ENCODE results near the gene SBNO2. TPM values are rescaled to one million over a fixed set of nuclear protein-coding genes. Genes with fewer than 3 reads are reported as not detected.

Gene SBNO2
- total RNA-seq, 2 donors from 2014 or later: 63.5 to 71.0 TPM

DNA sequence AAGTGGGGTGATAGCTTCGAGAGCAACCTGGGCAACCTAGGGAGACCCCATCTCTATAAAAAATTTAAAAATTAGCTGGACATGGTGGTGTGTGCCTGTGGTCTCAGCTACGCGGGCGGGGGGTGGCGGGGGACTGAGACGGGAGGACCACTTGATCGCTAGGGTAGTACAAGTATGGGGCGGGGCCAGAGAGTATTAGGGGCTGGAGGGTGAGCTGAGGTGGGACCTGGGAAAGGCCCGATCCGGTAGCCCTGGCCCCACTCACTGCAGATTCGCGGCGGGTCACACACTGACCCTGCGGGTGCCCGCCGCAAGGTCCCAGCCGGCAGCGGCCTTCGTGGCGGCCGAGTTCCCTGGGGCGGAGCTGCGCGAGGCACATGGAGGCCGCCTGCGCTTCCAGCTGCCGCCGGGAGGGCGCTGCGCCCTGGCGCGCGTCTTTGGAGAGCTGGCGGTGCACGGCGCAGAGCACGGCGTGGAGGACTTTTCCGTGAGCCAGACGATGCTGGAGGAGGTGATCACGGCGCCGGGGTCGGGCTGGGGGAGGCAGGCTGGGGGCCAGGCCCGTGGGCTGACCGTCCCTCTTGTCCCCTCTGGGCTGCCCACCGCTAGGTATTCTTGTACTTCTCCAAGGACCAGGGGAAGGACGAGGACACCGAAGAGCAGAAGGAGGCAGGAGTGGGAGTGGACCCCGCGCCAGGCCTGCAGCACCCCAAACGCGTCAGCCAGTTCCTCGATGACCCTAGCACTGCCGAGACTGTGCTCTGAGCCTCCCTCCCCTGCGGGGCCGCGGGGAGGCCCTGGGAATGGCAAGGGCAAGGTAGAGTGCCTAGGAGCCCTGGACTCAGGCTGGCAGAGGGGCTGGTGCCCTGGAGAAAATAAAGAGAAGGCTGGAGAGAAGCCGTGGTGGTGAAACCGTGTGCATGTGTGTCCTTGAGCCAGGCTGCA, 109.1 kb downstream of the SBNO2 start:
- intact Hi-C loops (cut with DNase I): no loop called here
- peak; percentile 91 for DNase-seq (ENCODE audit: low spot score)

DNA sequence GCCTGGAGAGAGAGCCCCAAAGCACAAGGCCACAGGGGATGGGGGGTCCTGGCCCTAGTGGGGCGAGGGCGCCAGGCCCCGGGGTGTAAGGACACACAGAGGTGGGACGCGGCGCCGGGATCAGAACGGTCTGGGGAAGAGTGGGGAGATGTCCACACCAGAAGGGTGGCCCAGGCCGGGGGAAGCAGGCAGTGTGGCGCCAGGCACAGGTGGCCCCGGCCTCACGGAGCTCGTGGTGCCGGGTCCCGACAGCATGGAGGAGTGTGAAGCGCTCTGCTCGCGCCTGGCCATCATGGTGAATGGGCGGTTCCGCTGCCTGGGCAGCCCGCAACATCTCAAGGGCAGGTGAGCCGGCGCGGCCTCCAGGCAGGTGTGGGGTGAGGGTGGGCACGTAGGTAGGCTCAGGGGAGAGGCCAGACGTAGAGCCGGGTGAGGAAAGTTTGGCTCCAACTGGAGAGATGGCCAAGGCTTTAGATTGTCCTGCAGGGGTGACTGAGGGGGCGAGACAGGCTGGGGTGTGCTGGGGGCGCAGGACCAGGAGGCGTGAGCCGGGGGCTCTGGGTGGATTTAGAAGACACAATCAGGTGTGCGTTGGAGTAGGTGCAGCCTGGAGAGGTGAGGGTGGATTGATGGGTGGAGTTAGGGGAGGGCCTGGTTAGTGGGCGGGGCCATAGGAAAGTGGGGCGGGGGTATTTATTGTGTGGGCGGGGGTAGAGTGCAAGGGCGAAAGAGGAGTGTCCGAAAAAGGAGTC, 110.0 kb downstream of the SBNO2 start:
- intact Hi-C loops (cut with DNase I): no loop called here
- DNase-seq (ENCODE audit: low spot score): no peak

DNA sequence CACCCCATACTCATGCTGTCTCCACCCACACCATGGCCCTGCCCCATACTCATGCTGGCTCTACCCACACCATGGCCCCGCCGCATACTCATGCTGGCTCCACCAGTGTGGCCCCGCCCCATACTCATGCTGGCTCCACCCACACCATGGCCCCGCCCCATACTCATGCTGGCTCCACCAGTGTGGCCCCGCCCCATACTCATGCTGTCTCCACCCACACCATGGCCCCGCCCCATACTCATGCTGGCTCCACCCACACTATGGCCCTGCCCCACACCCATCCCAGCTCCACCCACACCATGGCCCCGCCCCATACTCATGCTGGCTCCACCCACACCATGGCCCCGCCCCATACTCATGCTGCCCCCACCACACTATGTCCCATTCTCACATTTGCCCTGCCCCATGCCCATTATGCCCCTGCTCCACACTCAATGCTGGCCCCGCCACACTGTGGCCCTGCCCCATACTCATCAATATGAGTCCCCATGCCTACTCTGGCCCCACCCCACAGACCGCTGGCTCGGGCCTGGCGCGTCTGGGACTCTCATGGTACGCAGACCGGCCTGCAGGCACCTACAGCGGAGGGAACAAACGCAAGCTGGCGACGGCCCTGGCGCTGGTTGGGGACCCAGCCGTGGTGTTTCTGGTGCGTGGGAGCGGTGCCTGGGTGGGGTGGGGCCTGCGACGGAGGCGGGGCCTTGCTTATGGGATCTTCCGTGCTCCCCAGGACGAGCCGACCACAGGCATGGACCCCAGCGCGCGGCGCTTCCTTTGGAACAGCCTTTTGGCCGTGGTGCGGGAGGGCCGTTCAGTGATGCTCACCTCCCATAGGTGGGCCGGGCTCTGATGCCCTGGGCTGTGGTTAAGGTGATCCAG, 110.8 kb downstream of the SBNO2 start:
- intact Hi-C loops (cut with DNase I): no loop called here
- no peak for DNase-seq (ENCODE audit: low spot score)

DNA sequence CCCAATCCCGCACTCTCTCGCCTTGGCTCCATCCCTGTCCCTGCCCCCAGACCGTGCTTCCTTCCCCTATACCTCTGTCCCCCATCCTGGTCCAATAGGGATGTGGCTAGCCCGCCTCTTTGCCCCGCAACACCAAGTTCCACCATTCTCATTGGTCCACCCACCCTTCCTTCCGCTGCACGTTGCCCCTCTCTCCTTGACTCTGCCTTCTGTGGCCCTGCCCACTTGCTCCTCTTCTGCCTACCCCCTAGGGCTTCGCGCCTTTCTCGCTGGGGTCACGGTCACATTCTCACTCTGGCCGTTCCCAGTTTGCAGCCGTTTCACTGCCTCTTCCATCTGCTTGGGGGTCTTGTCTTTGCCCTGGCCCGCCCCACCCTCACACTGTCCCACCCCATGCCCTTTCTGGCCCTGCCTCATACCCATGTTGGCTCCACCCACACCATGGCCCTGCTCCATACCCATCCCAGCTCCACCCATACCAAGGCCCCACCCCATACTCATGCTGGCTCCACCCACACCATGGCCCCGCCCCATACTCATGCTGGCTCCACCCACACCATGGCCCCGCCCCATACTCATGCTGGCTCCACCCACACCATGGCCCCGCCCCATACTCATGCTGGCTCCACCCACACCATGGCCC, 111.6 kb downstream of the SBNO2 start:
- DNase-seq (ENCODE audit: low spot score): no peak
- intact Hi-C loops (cut with DNase I): no loop called here

DNA sequence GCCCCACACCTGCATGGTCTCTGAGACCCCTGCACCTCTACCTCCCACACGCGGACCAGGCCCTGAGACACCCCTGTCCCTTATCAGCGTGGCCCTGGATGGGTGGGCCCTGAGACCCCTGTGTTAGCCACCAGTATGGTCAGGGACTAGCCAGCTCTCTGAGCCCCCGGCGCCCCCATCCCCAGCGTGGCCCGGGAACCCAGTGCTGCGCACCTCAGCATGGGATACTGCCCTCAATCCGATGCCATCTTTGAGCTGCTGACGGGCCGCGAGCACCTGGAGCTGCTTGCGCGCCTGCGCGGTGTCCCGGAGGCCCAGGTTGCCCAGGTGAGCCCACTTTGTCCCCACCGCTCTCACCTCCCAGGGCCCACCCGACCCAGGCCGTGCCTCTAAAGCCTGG, 112.1 kb downstream of the SBNO2 start:
- intact Hi-C loops (cut with DNase I): no loop called here
- no peak for DNase-seq (ENCODE audit: low spot score)

GRCh38 chr19:1060689-1061088, 113.4 kb downstream of the SBNO2 start:
- intact Hi-C loops (cut with DNase I): no loop called here
- DNase-seq (ENCODE audit: low spot score): no peak

DNA sequence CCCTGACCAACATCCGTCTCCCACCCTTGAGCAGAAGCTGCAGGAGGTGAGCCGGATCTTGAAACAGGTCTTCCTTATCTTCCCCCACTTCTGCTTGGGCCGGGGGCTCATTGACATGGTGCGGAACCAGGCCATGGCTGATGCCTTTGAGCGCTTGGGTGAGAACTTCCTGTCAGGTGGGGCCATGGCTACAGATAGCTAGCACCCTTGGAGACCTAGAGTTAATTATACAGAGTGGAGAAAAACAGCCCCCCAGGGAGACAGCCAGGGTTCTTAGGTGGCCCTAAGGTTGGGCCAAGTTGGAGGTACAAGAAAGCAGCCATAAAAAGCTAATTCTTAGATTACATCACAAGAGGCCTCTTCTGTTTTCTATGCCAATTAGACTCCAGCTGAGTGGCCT, 116.0 kb downstream of the SBNO2 start:
- no peak for DNase-seq (ENCODE audit: low spot score)
- intact Hi-C loops (cut with DNase I): no loop called here

Other genes starting within 250 kb of the SBNO2 start
- 1 to 10 TPM; 6.3 to 10.0 TPM for gene ARID3A, start 248.2 kb downstream of the SBNO2 start, total RNA-seq
- 10 to 100 TPM; 13.4 to 17.2 TPM for gene WDR18, start 189.9 kb downstream of the SBNO2 start, total RNA-seq
- under 1 TPM in 1 of 2 donors, not detected in 1; 0.05 TPM for gene GRIN3B, start 173.8 kb downstream of the SBNO2 start, total RNA-seq
- gene TMEM259, start 153.1 kb downstream of the SBNO2 start, total RNA-seq: 10 to 100 TPM; 96.5 to 99.8 TPM
- gene RNU6-2, start 152.7 kb downstream of the SBNO2 start, total RNA-seq: not detected
- 100 to 1,000 TPM in 1 of 2 donors, 10 to 100 TPM in 1; 94.7 to 136 TPM for gene CNN2, start 147.7 kb downstream of the SBNO2 start, total RNA-seq
- 1 to 10 TPM; 4.0 to 4.4 TPM for gene ABCA7, start 134.2 kb downstream of the SBNO2 start, total RNA-seq
- 10 to 100 TPM in 1 of 2 donors, 1 to 10 TPM in 1; 10.0 to 26.8 TPM for gene ARHGAP45, start 107.1 kb downstream of the SBNO2 start, total RNA-seq
- 100 to 1,000 TPM in 1 of 2 donors, 10 to 100 TPM in 1; 89.9 to 105 TPM for gene POLR2E, start 78.9 kb downstream of the SBNO2 start, total RNA-seq
- 100 to 1,000 TPM; 176 to 193 TPM for gene GPX4, start 70.3 kb downstream of the SBNO2 start, total RNA-seq
- 10 to 100 TPM; 32.5 to 35.9 TPM for gene STK11, start 31.5 kb upstream of the SBNO2 start, total RNA-seq
- 1 to 10 TPM; 1.5 to 2.7 TPM for gene CBARP, start 63.7 kb upstream of the SBNO2 start, total RNA-seq
- 100 to 1,000 TPM; 125 to 137 TPM for gene ATP5F1D, start 67.5 kb upstream of the SBNO2 start, total RNA-seq
- 10 to 100 TPM; 76.5 to 86.3 TPM for gene MIDN, start 74.3 kb upstream of the SBNO2 start, total RNA-seq
- 100 to 1,000 TPM; 447 to 636 TPM for gene CIRBP, start 95.1 kb upstream of the SBNO2 start, total RNA-seq
- gene FAM174C, start 101.3 kb upstream of the SBNO2 start, total RNA-seq: 10 to 100 TPM; 25.2 to 27.2 TPM
- not detected for gene EFNA2, start 111.6 kb upstream of the SBNO2 start, total RNA-seq
- 10 to 100 TPM; 54.4 to 55.1 TPM for gene NDUFS7, start 209.6 kb upstream of the SBNO2 start, total RNA-seq
- 10 to 100 TPM in 1 of 2 donors, 1 to 10 TPM in 1; 8.7 to 12.8 TPM for gene GAMT, start 227.3 kb upstream of the SBNO2 start, total RNA-seq
- 10 to 100 TPM; 59.7 to 75.8 TPM for gene DAZAP1, start 233.3 kb upstream of the SBNO2 start, total RNA-seq

Measured in posterior vena cava (tissue), 2 donors.